Activated CD8-positive, alpha-beta T cell treated with anti-CD3 and anti-CD28 coated beads for 36 hours (primary cell): ENCODE results near the gene ZBED1. TPM values are rescaled to one million over a fixed set of nuclear protein-coding genes. Genes with fewer than 3 reads are reported as not detected.

ENCODE experiments used
- ATAC-seq: fragments of 200-7000 bp; cut with Tn5 transposase; one replicate; pipeline ENCODE4 v1.10.0; 2021; ENCODE audit warnings: mild to moderate bottlenecking, moderate library complexity
- CTCF ChIA-PET: fragments of 350-600 bp; sonication (Branson Sonifier 250); formaldehyde crosslinking; loops from one replicate; lab custom pipeline; 2021; ENCODE audit warnings: antibody characterized with exemption; lab: Charles Lee
- POLR2A ChIA-PET: fragments of 350-600 bp; sonication (Branson Sonifier 250); formaldehyde crosslinking; loops from one replicate; lab custom pipeline; 2021; ENCODE audit warnings: antibody characterized with exemption; lab: Charles Lee
- DNase-seq: peaks from one replicate; pipeline ENCODE4 v3.0.0-alpha.2; 2020
- H3K27ac Mint-ChIP-seq: one replicate; pipeline ENCODE4 v1.8.0; 2021; ENCODE audit warnings: mild to moderate bottlenecking, mixed read lengths
- H3K27me3 Mint-ChIP-seq: one replicate; pipeline ENCODE4 v1.8.0; 2021; ENCODE audit warnings: mixed read lengths
- H3K36me3 Mint-ChIP-seq: one replicate; pipeline ENCODE4 v1.8.0; 2021; ENCODE audit warnings: low read depth, mixed read lengths
- H3K4me1 Mint-ChIP-seq: one replicate; pipeline ENCODE4 v1.8.0; 2021; ENCODE audit warnings: low read depth, mixed read lengths
- H3K4me3 Mint-ChIP-seq: one replicate; pipeline ENCODE4 v1.8.0; 2021; ENCODE audit warnings: mild to moderate bottlenecking, moderate library complexity, mixed read lengths
- H3K9me3 Mint-ChIP-seq: one replicate; pipeline ENCODE4 v1.8.0; 2021; ENCODE audit warnings: mixed read lengths
- CTCF ChIP-seq: fragments of 200-600 bp; IDR thresholded peaks from one replicate; pipeline ENCODE4 v1.8.0; 2022; ENCODE audit warnings: antibody characterized with exemption, mild to moderate bottlenecking
- intact Hi-C: fragments of 100-400 bp; cut with micrococcal nuclease; formaldehyde crosslinking; loops from one replicate; pipeline ENCODE4 v1.10.0; 2022
- total RNA-seq, 2 experiments: library from RNA; stranded (reverse); gene quantifications; one replicate each; pipeline ENCODE4 v1.2.3, GENCODE V29; 2021

Gene ZBED1
- total RNA-seq, 2 experiments from 2014 or later = 26.3 to 28.7 TPM

- ATAC-seq = no peak
- DNase-seq = no peak
- intact Hi-C loops = no loop called here
- ChIA-PET CTCF (no interaction called here), POLR2A (no interaction called here)
- Mint-ChIP-seq H3K27ac (no peak overlapping the region), H3K9me3 (no peaks in the 10 kb centered on the region), H3K4me1 (no peaks in the 10 kb centered on the region), H3K27me3 (no peaks in the 10 kb centered on the region), H3K4me3 (no peak overlapping the region), H3K36me3 (no peaks in the 10 kb centered on the region)
- no peak for TF ChIP-seq CTCF
Measured at GRCh38 chrX:2504706-2505332, 4.0 kb upstream of the ZBED1 start.

- peaks cover 6% of the 10 kb centered on the region for H3K36me3 Mint-ChIP-seq
- ATAC-seq (no peak), DNase-seq (no peak)
- CTCF ChIA-PET = no interaction called here
- H3K9me3 Mint-ChIP-seq = no peaks in the 10 kb centered on the region
- no peak overlapping the region for H3K4me3 Mint-ChIP-seq
- POLR2A ChIA-PET = no interaction called here
- no peaks in the 10 kb centered on the region for H3K27me3 Mint-ChIP-seq
- no peak for TF ChIP-seq CTCF
- no peak overlapping the region for H3K27ac Mint-ChIP-seq
- peaks cover 7% of the 10 kb centered on the region for H3K4me1 Mint-ChIP-seq
- intact Hi-C loops = no loop called here
Measured at GRCh38 chrX:2503591-2504500, 3.1 kb upstream of the ZBED1 start.

- intact Hi-C loops = no loop called here
- Mint-ChIP-seq H3K9me3 (no peaks in the 10 kb centered on the region), H3K4me1 (peaks cover 16% of the 10 kb centered on the region), H3K27me3 (no peaks in the 10 kb centered on the region), H3K4me3 (no peak overlapping the region), H3K36me3 (peaks cover 15% of the 10 kb centered on the region), H3K27ac (peak overlapping the region; percentile 2)
- ATAC-seq = no peak
- CTCF ChIA-PET = no interaction called here
- no peak for DNase-seq
- no peak for TF ChIP-seq CTCF
- POLR2A ChIA-PET = no interaction called here
Measured at GRCh38 chrX:2502668-2503519, 2.1 kb upstream of the ZBED1 start.

GRCh38 chrX:2502120-2502667, 1.4 kb upstream of the ZBED1 start:
- no peak for TF ChIP-seq CTCF
- POLR2A ChIA-PET = no interaction called here
- CTCF ChIA-PET = no interaction called here
- intact Hi-C loops = no loop called here
- no peaks in the 10 kb centered on the region for H3K27me3 Mint-ChIP-seq
- H3K27ac Mint-ChIP-seq = peak overlapping the region; percentile 71
- H3K4me1 Mint-ChIP-seq = peaks cover 23% of the 10 kb centered on the region
- H3K9me3 Mint-ChIP-seq = no peaks in the 10 kb centered on the region
- H3K36me3 Mint-ChIP-seq = peaks cover 21% of the 10 kb centered on the region
- DNase-seq (no peak), ATAC-seq (no peak)
- H3K4me3 Mint-ChIP-seq = peak overlapping the region; percentile 61
